Transverse colon (tissue), 4 donors: Measurements from ENCODE around the gene ENGASE. TPM values are rescaled to one million over a fixed set of nuclear protein-coding genes. Genes with fewer than 3 reads are reported as not detected.

Source experiments
- DNase-seq: peaks from one replicate; pipeline ENCODE4 v3.0.0-alpha.2; 2019
- H3K27ac ChIP-seq, 4 donors: fragments of 200-600 bp; sonication (generic); 2 replicates each; pipeline ENCODE4 v1.5.1; 2016 to 2018; ENCODE audit warnings: inconsistent platforms in 4 of 4
- H3K27me3 ChIP-seq: fragments of 200-600 bp; sonication (generic); 2 replicates; pipeline ENCODE4 v1.5.1; 2017; ENCODE audit warnings: inconsistent platforms
- H3K36me3 ChIP-seq, 4 donors: fragments of 200-600 bp; sonication (generic); 2 replicates each; pipeline ENCODE4 v1.5.1; 2017 to 2019; ENCODE audit warnings: inconsistent platforms in 4 of 4
- H3K4me1 ChIP-seq, 4 donors: fragments of 200-600 bp; sonication (generic); 2 replicates each; pipeline ENCODE4 v1.5.1; 2017 to 2020; ENCODE audit warnings: inconsistent platforms in 4 of 4
- H3K4me3 ChIP-seq, 4 donors: fragments of 200-600 bp; sonication (generic); 1 replicate in 1 of 4; 2 replicates in 3 of 4; pipeline versions ENCODE4 v1.5.1 to v1.6.1; 2017 to 2019; ENCODE audit warnings: inconsistent platforms in 4 of 4
- H3K9me3 ChIP-seq, 2 donors: fragments of 200-600 bp; sonication (generic); 2 replicates each; pipeline ENCODE4 v1.5.1; 2017 to 2019; ENCODE audit warnings: inconsistent platforms in 2 of 2
- CTCF ChIP-seq, 5 experiments: fragments of 200-600 bp in 3 of 5; fragments of 450-650 bp in 2 of 5; sonication (generic) in 3 of 5; IDR thresholded peaks; 1 replicate in 2 of 5; 2 replicates in 3 of 5; pipeline ENCODE4 v1.5.1; 2016 to 2017; ENCODE audit warnings: antibody characterized with exemption in 5 of 5, inconsistent platforms in 3 of 5, mild to moderate bottlenecking in 2 of 5, moderate library complexity in 1 of 5
- EP300 ChIP-seq: sonication (generic); formaldehyde crosslinking; IDR thresholded peaks from one replicate; pipeline ENCODE4 v1.6.1; 2017; ENCODE audit warnings: antibody characterized with exemption, low read depth
- POLR2A ChIP-seq: fragments of 450-650 bp; IDR thresholded peaks from one replicate; pipeline ENCODE4 v1.6.1; 2016; ENCODE audit warnings: antibody characterized with exemption, mild to moderate bottlenecking, moderate library complexity
- POLR2AphosphoS5 ChIP-seq, 3 donors: sonication (generic); formaldehyde crosslinking; IDR thresholded peaks; one replicate each; pipeline ENCODE4 v1.6.1; 2016; ENCODE audit warnings: antibody characterized with exemption in 3 of 3
- WGBS, 2 donors: methylation state at CpG; one replicate each; pipeline ENCODE4 v1.1.5; 2018; ENCODE audit warnings: low coverage in 1 of 2; 5-methylcytosine and 5-hydroxymethylcytosine counted together
- in situ Hi-C, 4 donors: fragments of 200-750 bp; cut with MboI; loops; one replicate each; pipeline versions ENCODE4 v1.15.0 to v1.15.1; 2017; ENCODE audit warnings: low sequenced_read_pairs in 3 of 4, low pct_ligation_motif_present in 1 of 4, low pct_unique_long_range_greater_than_20kb in 1 of 4
- intact Hi-C: fragments of 100-400 bp; cut with DNase I; formaldehyde crosslinking; loops from one replicate; pipeline ENCODE4 v1.15.1; 2023; ENCODE audit warnings: low total_unique reads
- total RNA-seq, 4 donors: library from RNA; depleted of rRNA; stranded (reverse); fragments of >200 nt; gene quantifications; one replicate each; pipeline ENCODE4 v1.1.0, GENCODE V29; 2016

The ENGASE gene
- total RNA-seq, 4 donors from 2014 or later = 74.7 to 335 (median 121) TPM

DNA sequence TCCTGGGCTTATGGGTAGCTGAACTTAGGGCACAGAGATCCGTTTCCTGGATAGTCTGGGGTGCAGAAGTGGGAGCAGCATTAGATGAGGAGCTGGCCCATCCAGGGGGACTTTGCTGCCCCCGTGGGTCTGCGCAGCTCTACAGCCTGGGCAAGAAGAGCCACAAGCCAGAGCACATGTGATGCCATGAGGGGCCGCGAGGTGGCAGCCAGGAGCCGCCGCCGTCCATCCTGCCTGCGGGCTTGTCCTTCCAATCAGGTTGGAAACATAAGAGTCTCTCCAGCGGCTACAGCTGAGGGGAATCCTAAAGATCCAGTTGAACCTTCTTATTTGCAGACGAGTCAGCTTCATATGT is 28.8 kb upstream of the ENGASE start:
- DNase-seq = peak; percentile 74
- H3K27me3 ChIP-seq = no peaks in the 10 kb centered on the region
- H3K27ac ChIP-seq = no peak overlapping the region
- WGBS, 2 donors = 0 to 8% methylated on average over 2 to 9 of the region's 11 CpGs
- no peaks in the 10 kb centered on the region for H3K9me3 ChIP-seq
- no peak overlapping the region for H3K4me3 ChIP-seq
- intact Hi-C loops = loop anchor here (2.0 kb wide), 1 partner anchor 21 kb away; the partner anchor contains the start of gene C1QTNF1
- peaks cover 0 to 3% (median 0%) of the 10 kb centered on the region in 4 donors for H3K4me1 ChIP-seq
- no peak for TF ChIP-seq POLR2AphosphoS5 (IDR thresholded peaks at IDR 0.05)
- TF ChIP-seq CTCF (IDR thresholded peaks at IDR 0.05) = peak; percentile 85 to 95 (median 90)
- TF ChIP-seq POLR2A = no peak
- no peak for TF ChIP-seq EP300
- in situ Hi-C loops = no loop called here
- no peaks in the 10 kb centered on the region for H3K36me3 ChIP-seq

DNA sequence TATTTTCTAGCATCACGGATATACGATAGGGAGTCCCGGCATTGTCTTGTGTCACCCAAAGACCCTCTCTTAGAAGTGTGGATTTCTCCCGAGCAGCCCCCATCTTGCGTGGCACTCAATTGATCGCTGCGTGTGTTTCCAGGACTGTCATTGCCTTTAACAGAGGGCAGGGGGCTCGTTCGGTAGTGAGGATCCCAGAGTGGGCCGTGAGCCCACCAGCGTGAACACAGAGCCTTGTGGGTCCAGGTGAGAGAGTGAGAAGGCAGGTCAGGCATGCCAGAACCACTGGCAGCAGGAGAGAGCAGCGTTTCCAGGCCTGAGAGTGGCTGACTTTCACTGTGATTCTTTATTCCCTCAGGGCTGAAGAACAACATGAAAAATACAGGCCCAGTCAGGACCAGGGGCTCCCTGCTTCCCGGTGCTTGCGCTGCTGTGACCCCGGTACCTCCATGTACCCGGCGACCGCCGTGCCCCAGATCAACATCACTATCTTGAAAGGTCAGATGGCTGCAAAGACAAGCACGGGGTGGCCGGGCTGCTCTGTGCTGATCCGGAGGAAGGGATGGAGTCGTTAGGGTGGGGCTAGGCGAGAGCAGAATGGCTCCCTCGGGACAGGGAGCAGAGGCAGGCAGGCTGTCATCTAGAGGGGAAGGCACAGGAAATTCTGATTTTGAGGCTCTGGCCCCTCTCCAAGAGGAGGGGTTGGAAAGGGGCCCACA is 28.3 kb upstream of the ENGASE start:
- no peaks in the 10 kb centered on the region for H3K36me3 ChIP-seq
- H3K27ac ChIP-seq = peak overlapping the region in 1 of 4 donors; percentile 37
- no peak for DNase-seq
- in situ Hi-C loops (no loop called here), intact Hi-C loops (no loop called here)
- no peaks in the 10 kb centered on the region for H3K27me3 ChIP-seq
- WGBS, 2 donors = 70% methylated on average over 25 of the region's 25 CpGs; no CpG with 5 or more reads in 1 of the 2 donors
- H3K4me3 ChIP-seq = no peak overlapping the region
- no peaks in the 10 kb centered on the region for H3K9me3 ChIP-seq
- H3K4me1 ChIP-seq = peaks cover 0 to 3% (median 0%) of the 10 kb centered on the region in 4 donors
- no peak for TF ChIP-seq EP300
- TF ChIP-seq CTCF (IDR thresholded peaks at IDR 0.05) = peak in 1 of 5 experiments; percentile 0

DNA sequence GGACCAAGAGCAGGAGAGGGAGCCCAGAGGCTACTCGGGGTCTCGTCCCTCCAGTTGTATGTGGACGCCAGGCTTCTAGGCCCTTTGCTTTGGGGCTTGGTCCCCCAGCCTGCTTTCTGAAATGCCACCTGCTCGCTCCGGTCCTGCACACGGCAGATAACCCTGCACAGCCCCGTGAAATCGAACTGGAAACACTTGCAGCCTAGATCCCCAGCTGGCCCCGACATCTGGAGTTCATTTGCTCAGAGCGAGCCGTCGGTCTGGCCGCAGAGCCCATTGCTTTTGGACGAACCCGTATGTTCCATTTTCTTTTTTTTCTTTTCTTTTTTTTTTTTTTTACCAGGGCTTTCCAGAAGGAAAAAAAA is 27.7 kb upstream of the ENGASE start:
- in situ Hi-C loops (no loop called here), intact Hi-C loops (loop anchor here (1.0 kb wide), 1 partner anchor 35 kb away; no protein-coding TSS in a partner anchor)
- no peak for DNase-seq
- no peaks in the 10 kb centered on the region for H3K9me3 ChIP-seq
- H3K4me3 ChIP-seq = no peak overlapping the region
- H3K27ac ChIP-seq = peak overlapping the region in 1 of 4 donors; percentile 37
- no peaks in the 10 kb centered on the region for H3K36me3 ChIP-seq
- WGBS, 2 donors = 66 to 78% methylated on average over 5 to 15 of the region's 15 CpGs
- TF ChIP-seq EP300 (no peak), POLR2AphosphoS5 (IDR thresholded peaks at IDR 0.05) (no peak), POLR2A (no peak), CTCF (IDR thresholded peaks at IDR 0.05) (no peak)
- peaks cover 0 to 3% (median 0%) of the 10 kb centered on the region in 4 donors for H3K4me1 ChIP-seq
- H3K27me3 ChIP-seq = no peaks in the 10 kb centered on the region

- in situ Hi-C loops = no loop called here
- Histone ChIP-seq H3K4me3 (no peak overlapping the region), H3K27me3 (no peaks in the 10 kb centered on the region), H3K9me3 (no peaks in the 10 kb centered on the region), H3K36me3 (no peaks in the 10 kb centered on the region), H3K27ac (no peak overlapping the region), H3K4me1 (peaks cover 0 to 3% (median 0%) of the 10 kb centered on the region in 4 donors)
- TF ChIP-seq POLR2AphosphoS5 (IDR thresholded peaks at IDR 0.05) (no peak), CTCF (IDR thresholded peaks at IDR 0.05) (no peak), EP300 (no peak), POLR2A (no peak)
- intact Hi-C loops = loop anchor here (1.0 kb wide), 1 partner anchor 35 kb away; no protein-coding TSS in a partner anchor
- no peak for DNase-seq
- 92 to 93% methylated on average over 9 to 30 of the region's 30 CpGs for WGBS, 2 donors
Measured at GRCh38 chr17:79047291-79047920, 27.2 kb upstream of the ENGASE start.
